Measurements from ENCODE around the gene GRB10. TPM values are rescaled to one million over a fixed set of nuclear protein-coding genes. Genes with fewer than 3 reads are reported as not detected.

The GRB10 gene
- total and polyA plus RNA-seq, 5 donors from 2014 or later = 0.25 to 2.3 TPM; not detected in 3

DNA sequence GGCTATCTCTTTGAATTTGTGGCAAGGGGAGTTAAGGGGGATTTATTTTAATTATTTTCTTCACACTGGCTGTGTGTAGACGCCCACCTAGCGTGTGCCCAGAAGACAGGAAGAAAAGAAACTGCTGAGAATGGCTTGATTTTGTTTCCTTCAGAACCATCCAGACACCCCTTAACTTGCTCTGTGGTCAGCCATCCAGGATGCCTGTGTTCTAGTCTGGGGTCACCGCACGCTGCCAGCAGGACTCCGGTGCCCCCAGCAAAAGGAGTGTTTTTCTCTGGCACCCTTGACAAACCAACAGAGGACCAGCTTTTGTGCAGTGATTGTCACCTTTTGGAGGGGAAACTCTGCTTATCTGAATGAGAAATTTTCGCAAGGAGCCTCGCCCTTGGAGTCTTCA, 222.8 kb downstream of the GRB10 start:
- Histone ChIP-seq H3K4me1 (ENCODE audit: control insufficient read depth, insufficient read depth, low read length, poor library complexity, severe bottlenecking) (no peaks in the 10 kb centered on the region), H3K4me3 (ENCODE audit: low read depth, low read length) (no peak overlapping the region), H3K9me3 (ENCODE audit: control insufficient read depth in 2 of 2, low read length in 2 of 2) (no peaks in the 10 kb centered on the region), H3K36me3 (ENCODE audit: control insufficient read depth, insufficient read depth, low read length) (no peaks in the 10 kb centered on the region), H3K27ac (ENCODE audit: insufficient read depth, low read length, poor library complexity, severe bottlenecking) (no peak overlapping the region), H3K27me3 (ENCODE audit: control insufficient read depth, insufficient read depth, low read length) (peaks cover 22% of the 10 kb centered on the region)
- DNase-seq (no peak), ATAC-seq (ENCODE audit: low read depth in 2 of 2) (no peak)
- H3K27ac Mint-ChIP-seq = no peak overlapping the region
- no peaks in the 10 kb centered on the region for H3K36me3 Mint-ChIP-seq
- H3K27me3 Mint-ChIP-seq = peaks cover 36% of the 10 kb centered on the region
- H3K4me1 Mint-ChIP-seq = peaks cover 0 to 2% (median 0%) of the 10 kb centered on the region in 4 donors
- peaks cover 0 to 3% (median 0%) of the 10 kb centered on the region in 7 donors for H3K9me3 Mint-ChIP-seq
- H3K4me3 Mint-ChIP-seq = no peak overlapping the region

DNA sequence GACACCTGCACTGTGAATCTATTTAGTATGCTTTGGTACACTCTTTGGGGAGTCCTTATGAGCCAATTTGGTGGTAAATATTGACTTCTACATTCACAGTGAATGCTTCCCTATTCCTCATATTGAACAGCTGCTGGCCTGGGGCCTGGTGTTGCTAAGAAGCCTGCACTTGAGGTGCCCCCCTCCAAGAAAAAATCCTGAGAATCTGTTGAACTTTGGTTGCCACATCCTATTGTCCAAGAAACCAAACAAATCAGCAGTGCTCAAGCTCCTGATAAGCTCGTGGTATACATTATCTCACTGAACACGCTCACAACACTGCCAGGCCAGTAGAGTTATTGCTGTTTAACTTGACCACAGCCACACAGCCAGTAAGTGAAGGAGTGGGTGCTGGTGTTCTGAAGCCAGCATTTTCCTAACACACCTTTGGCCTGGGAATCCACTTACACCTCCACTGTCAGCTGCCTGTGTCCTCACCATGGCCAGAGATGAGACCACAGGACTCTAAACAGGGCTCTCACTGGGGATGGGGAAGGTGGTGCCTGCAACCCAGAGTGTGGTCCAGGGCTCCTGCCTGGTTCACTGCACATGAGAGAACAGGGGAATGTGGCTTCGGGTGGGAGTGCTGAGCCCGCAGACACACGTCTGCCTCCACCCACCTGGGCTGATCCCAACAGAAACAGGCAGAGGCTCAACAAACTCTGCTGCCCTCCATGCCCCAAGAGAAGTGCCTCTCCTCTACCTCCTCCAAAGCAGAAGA, 224.2 kb downstream of the GRB10 start:
- H3K4me3 ChIP-seq (ENCODE audit: low read depth, low read length) = no peak overlapping the region
- no peaks in the 10 kb centered on the region for H3K9me3 ChIP-seq (ENCODE audit: control insufficient read depth in 2 of 2, low read length in 2 of 2)
- DNase-seq (no peak), ATAC-seq (ENCODE audit: low read depth in 2 of 2) (no peak)
- H3K27ac Mint-ChIP-seq = no peak overlapping the region
- H3K27me3 Mint-ChIP-seq = peaks cover 29% of the 10 kb centered on the region
- H3K4me1 Mint-ChIP-seq = peaks cover 0 to 2% (median 0%) of the 10 kb centered on the region in 4 donors
- no peaks in the 10 kb centered on the region for H3K36me3 Mint-ChIP-seq
- no peak overlapping the region for H3K4me3 Mint-ChIP-seq
- no peaks in the 10 kb centered on the region for H3K4me1 ChIP-seq (ENCODE audit: control insufficient read depth, insufficient read depth, low read length, poor library complexity, severe bottlenecking)
- peaks cover 0 to 1% (median 0%) of the 10 kb centered on the region in 7 donors for H3K9me3 Mint-ChIP-seq
- peaks cover 23% of the 10 kb centered on the region for H3K27me3 ChIP-seq (ENCODE audit: control insufficient read depth, insufficient read depth, low read length)
- H3K27ac ChIP-seq (ENCODE audit: insufficient read depth, low read length, poor library complexity, severe bottlenecking) = no peak overlapping the region
- H3K36me3 ChIP-seq (ENCODE audit: control insufficient read depth, insufficient read depth, low read length) = no peaks in the 10 kb centered on the region

DNA sequence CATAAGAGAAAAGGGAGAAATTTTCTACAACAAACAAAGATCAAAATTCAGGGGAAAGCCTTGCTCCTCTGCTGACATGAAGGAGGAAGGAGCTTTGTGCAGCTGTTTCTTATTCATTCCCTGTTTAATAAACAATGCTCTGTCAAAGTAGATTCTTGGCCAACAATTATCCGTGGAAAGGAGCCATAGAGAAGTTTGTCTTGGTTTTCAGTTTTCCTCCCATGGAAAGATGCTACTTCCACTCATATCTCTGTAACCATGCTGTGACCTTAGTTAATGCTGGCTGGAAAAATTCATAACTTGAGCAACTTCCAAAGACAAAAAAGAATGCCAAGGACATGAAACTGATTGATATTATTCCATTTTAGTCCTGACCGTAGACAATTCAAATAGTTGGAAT, 225.6 kb downstream of the GRB10 start:
- DNase-seq (no peak), ATAC-seq (ENCODE audit: low read depth in 2 of 2) (no peak)
- Mint-ChIP-seq H3K4me3 (no peak overlapping the region), H3K36me3 (no peaks in the 10 kb centered on the region), H3K4me1 (peaks cover 0 to 2% (median 0%) of the 10 kb centered on the region in 4 donors), H3K27me3 (peaks cover 29% of the 10 kb centered on the region), H3K9me3 (peaks cover 0 to 1% (median 0%) of the 10 kb centered on the region in 7 donors), H3K27ac (no peak overlapping the region)
- H3K36me3 ChIP-seq (ENCODE audit: control insufficient read depth, insufficient read depth, low read length) = no peaks in the 10 kb centered on the region
- H3K4me1 ChIP-seq (ENCODE audit: control insufficient read depth, insufficient read depth, low read length, poor library complexity, severe bottlenecking) = no peaks in the 10 kb centered on the region
- peaks cover 23% of the 10 kb centered on the region for H3K27me3 ChIP-seq (ENCODE audit: control insufficient read depth, insufficient read depth, low read length)
- no peaks in the 10 kb centered on the region for H3K9me3 ChIP-seq (ENCODE audit: control insufficient read depth in 2 of 2, low read length in 2 of 2)
- H3K4me3 ChIP-seq (ENCODE audit: low read depth, low read length) = no peak overlapping the region
- no peak overlapping the region for H3K27ac ChIP-seq (ENCODE audit: insufficient read depth, low read length, poor library complexity, severe bottlenecking)

DNA sequence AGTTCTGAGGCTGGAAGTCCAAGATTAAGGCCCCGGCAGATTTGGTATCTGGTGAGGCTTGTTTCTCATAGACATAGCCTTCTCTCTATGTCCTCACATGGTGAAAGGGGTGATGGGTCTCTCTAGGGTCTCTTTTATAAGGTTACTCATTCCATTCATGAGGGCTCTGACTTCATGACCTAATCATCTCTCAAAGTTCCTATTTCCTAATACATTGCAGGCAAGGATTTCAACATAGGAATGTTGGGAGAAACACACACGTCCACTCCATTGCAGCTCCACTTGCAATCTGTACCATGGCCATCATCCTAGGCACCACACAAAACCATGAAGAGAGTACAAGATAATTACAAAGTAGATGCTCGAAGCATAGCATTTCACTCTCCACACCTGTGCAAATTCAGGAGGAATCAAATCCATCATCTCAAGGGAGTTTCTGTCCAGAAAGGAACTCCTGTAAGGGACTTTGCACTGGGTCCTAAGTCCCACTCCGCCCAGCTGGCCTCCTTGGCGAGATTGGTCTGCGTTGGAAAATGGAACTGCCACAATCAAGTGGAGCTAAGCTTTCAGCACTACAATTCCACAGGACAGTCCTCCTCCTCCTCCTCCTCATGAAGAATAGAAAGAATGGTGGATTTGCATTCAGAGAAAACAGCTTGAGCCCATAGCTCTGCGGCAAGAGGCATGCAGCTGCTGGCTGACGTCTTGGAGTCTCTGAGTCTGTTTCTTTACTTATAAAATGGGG, 226.3 kb downstream of the GRB10 start:
- H3K27me3 Mint-ChIP-seq = peaks cover 29% of the 10 kb centered on the region
- no peak overlapping the region for H3K27ac ChIP-seq (ENCODE audit: insufficient read depth, low read length, poor library complexity, severe bottlenecking)
- H3K27me3 ChIP-seq (ENCODE audit: control insufficient read depth, insufficient read depth, low read length) = peaks cover 23% of the 10 kb centered on the region
- peaks cover 0 to 1% (median 0%) of the 10 kb centered on the region in 7 donors for H3K9me3 Mint-ChIP-seq
- H3K4me3 Mint-ChIP-seq = no peak overlapping the region
- no peaks in the 10 kb centered on the region for H3K9me3 ChIP-seq (ENCODE audit: control insufficient read depth in 2 of 2, low read length in 2 of 2)
- ATAC-seq (ENCODE audit: low read depth in 2 of 2) = no peak
- no peak overlapping the region for H3K4me3 ChIP-seq (ENCODE audit: low read depth, low read length)
- H3K4me1 ChIP-seq (ENCODE audit: control insufficient read depth, insufficient read depth, low read length, poor library complexity, severe bottlenecking) = no peaks in the 10 kb centered on the region
- no peaks in the 10 kb centered on the region for H3K36me3 ChIP-seq (ENCODE audit: control insufficient read depth, insufficient read depth, low read length)
- DNase-seq = no peak
- H3K36me3 Mint-ChIP-seq = no peaks in the 10 kb centered on the region
- H3K27ac Mint-ChIP-seq = peak overlapping the region in 1 of 3 donors; percentile 7
- peaks cover 0 to 2% (median 0%) of the 10 kb centered on the region in 4 donors for H3K4me1 Mint-ChIP-seq

DNA sequence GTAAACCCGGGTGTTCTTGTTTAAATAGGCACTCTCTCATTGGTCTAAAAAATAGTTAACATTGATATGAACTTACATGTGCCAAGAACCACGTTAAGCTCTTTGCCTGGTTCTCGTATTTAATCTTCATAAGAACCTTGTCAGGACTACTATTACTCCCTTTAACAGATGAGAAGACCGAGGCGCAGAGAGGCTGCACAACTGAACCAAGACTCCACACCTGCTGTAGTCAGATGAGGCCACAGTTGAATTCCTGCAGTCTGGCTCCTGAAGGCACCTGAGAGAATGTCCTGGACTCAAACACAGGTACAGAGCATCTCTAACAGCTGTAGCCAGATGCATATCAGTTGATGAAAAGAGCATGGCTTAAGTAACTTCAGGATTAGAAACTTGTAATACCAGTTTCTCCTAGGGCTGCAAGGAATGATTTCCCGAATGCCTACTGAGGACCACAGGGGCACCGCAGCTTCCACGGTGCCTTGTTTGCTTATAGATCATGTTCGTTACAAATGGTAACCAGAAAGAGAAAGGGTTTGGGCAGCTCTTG, 227.0 kb downstream of the GRB10 start:
- Mint-ChIP-seq H3K9me3 (peaks cover 0 to 1% (median 0%) of the 10 kb centered on the region in 7 donors), H3K27me3 (peaks cover 29% of the 10 kb centered on the region), H3K36me3 (no peaks in the 10 kb centered on the region), H3K27ac (no peak overlapping the region), H3K4me1 (peaks cover 0 to under 1% (median 0%) of the 10 kb centered on the region in 4 donors), H3K4me3 (no peak overlapping the region)
- no peak overlapping the region for H3K27ac ChIP-seq (ENCODE audit: insufficient read depth, low read length, poor library complexity, severe bottlenecking)
- peaks cover 23% of the 10 kb centered on the region for H3K27me3 ChIP-seq (ENCODE audit: control insufficient read depth, insufficient read depth, low read length)
- H3K4me3 ChIP-seq (ENCODE audit: low read depth, low read length) = no peak overlapping the region
- H3K36me3 ChIP-seq (ENCODE audit: control insufficient read depth, insufficient read depth, low read length) = no peaks in the 10 kb centered on the region
- DNase-seq (no peak), ATAC-seq (ENCODE audit: low read depth in 2 of 2) (no peak)
- H3K4me1 ChIP-seq (ENCODE audit: control insufficient read depth, insufficient read depth, low read length, poor library complexity, severe bottlenecking) = no peaks in the 10 kb centered on the region
- no peaks in the 10 kb centered on the region for H3K9me3 ChIP-seq (ENCODE audit: control insufficient read depth in 2 of 2, low read length in 2 of 2)

DNA sequence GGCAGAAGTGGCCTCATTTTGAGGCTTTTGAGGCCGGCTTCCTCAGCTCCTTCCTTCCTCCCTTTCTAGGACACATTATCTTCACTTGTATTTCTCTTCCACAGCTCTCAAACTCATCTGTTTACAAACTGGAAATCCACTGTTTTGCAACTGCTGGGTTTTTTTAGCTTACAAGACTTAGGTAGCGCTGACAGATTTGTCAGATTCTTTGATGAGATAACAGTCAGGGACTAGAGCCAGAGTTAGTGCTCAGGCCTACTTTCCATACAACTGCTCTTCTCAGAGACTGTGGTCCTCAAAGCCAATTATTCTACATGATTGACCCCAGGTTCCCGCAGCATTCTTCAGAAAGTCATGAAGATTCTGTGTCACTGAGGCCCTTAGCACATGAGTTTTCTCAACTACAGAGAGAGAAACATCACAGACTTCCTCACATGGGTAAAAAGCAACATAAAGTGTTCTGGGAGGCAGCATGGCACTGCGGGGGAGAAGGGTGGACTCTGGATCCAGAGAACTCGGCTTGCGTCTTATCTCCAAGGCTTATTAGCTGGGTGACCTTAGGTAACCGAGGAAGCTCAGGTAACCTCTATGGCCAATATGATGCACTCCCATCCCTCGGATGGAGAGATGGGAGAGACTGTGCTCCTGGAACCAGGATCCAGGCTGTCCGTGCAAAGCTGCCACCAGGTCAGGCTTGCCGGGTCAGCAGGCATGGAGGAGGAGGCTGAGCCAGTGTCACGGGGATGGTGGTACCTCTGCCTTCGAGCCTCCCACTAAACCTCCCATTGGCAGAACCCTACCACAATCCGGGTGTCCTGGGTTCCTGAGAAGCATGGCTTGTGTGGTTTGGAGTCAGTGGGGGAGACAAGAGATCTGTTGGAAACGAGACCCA, 228.0 kb downstream of the GRB10 start:
- DNase-seq (no peak), ATAC-seq (ENCODE audit: low read depth in 2 of 2) (no peak)
- Mint-ChIP-seq H3K4me1 (no peaks in the 10 kb centered on the region), H3K4me3 (no peak overlapping the region), H3K27ac (no peak overlapping the region), H3K9me3 (peaks cover 0 to 1% (median 0%) of the 10 kb centered on the region in 7 donors), H3K36me3 (no peaks in the 10 kb centered on the region), H3K27me3 (peaks cover 29% of the 10 kb centered on the region)
- Histone ChIP-seq H3K9me3 (ENCODE audit: control insufficient read depth in 2 of 2, low read length in 2 of 2) (no peaks in the 10 kb centered on the region), H3K4me1 (ENCODE audit: control insufficient read depth, insufficient read depth, low read length, poor library complexity, severe bottlenecking) (no peaks in the 10 kb centered on the region), H3K27ac (ENCODE audit: insufficient read depth, low read length, poor library complexity, severe bottlenecking) (no peak overlapping the region), H3K27me3 (ENCODE audit: control insufficient read depth, insufficient read depth, low read length) (peaks cover 18% of the 10 kb centered on the region), H3K4me3 (ENCODE audit: low read depth, low read length) (no peak overlapping the region), H3K36me3 (ENCODE audit: control insufficient read depth, insufficient read depth, low read length) (no peaks in the 10 kb centered on the region)

DNA sequence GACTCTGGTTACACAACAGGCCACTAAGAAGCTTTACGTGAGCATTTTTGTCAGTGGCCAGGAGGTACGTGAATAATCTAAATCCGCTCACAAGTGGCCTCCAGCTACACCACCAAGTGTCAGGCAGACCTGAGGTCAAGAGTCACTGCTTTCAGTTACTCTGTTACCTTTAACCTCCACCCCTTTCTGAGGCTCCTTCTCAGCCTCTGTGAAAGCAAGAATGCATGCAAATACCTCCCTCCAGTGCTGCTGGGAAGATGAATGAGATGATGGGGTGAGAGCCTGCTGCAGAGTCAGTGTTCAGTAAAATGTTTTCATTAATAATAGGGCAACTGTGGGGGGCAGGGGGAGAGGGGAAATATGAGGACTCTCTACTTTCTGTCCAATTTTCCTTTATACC, 228.7 kb downstream of the GRB10 start:
- Mint-ChIP-seq H3K4me3 (no peak overlapping the region), H3K4me1 (no peaks in the 10 kb centered on the region), H3K27ac (no peak overlapping the region), H3K9me3 (peaks cover 0 to 1% (median 0%) of the 10 kb centered on the region in 7 donors), H3K36me3 (no peaks in the 10 kb centered on the region), H3K27me3 (peaks cover 36% of the 10 kb centered on the region)
- H3K36me3 ChIP-seq (ENCODE audit: control insufficient read depth, insufficient read depth, low read length) = no peaks in the 10 kb centered on the region
- H3K27ac ChIP-seq (ENCODE audit: insufficient read depth, low read length, poor library complexity, severe bottlenecking) = no peak overlapping the region
- DNase-seq = no peak
- no peaks in the 10 kb centered on the region for H3K4me1 ChIP-seq (ENCODE audit: control insufficient read depth, insufficient read depth, low read length, poor library complexity, severe bottlenecking)
- H3K9me3 ChIP-seq (ENCODE audit: control insufficient read depth in 2 of 2, low read length in 2 of 2) = no peaks in the 10 kb centered on the region
- H3K27me3 ChIP-seq (ENCODE audit: control insufficient read depth, insufficient read depth, low read length) = peaks cover 18% of the 10 kb centered on the region
- H3K4me3 ChIP-seq (ENCODE audit: low read depth, low read length) = no peak overlapping the region
- ATAC-seq (ENCODE audit: low read depth in 2 of 2) = no peak
